GM23338 (cell line): ENCODE results near the gene FHIT.

ENCODE experiments used
- EZH2 ChIP-seq: fragments of 200-600 bp; sonication (generic); IDR thresholded peaks from one replicate; pipeline ENCODE4 v1.8.0; 2017; ENCODE audit warnings: antibody characterized with exemption, mild to moderate bottlenecking, low read depth; ENCODE audit not compliant: unreplicated experiment
- TF ChIP-seq, protein P1 (sequence below), 2 experiments: fragments of 200-600 bp in 1 of 2; sonication (generic) in 1 of 2; conservative IDR thresholded peaks; 2 replicates each; pipeline versions ENCODE4 v1.5.1 to v1.6.1; 2016 to 2017; ENCODE audit warnings: antibody characterized with exemption in 2 of 2, low read depth in 2 of 2, mild to moderate bottlenecking in 2 of 2, moderate library complexity in 1 of 2

DNA sequence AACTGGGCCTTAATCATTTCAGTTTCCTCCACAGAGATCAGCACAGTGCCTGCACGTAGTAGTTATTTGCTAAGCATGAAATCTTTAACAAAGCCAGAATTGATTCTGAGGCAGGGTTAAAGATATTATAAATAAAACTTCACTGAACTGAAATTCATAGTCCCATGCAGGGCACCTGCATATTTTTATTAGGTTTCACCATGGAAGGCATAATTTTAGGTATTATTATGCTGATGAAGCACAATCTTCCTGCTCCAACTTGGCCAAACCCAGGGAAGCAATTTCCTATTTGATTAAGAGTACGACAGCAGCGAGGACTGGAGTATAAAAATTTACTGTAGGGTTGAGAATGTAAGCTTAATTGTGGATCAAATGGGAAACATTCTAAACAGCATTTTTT, 1131.0 kb downstream of the FHIT start:
- TF ChIP-seq EZH2 = no peak
- TF ChIP-seq, protein P1, sequence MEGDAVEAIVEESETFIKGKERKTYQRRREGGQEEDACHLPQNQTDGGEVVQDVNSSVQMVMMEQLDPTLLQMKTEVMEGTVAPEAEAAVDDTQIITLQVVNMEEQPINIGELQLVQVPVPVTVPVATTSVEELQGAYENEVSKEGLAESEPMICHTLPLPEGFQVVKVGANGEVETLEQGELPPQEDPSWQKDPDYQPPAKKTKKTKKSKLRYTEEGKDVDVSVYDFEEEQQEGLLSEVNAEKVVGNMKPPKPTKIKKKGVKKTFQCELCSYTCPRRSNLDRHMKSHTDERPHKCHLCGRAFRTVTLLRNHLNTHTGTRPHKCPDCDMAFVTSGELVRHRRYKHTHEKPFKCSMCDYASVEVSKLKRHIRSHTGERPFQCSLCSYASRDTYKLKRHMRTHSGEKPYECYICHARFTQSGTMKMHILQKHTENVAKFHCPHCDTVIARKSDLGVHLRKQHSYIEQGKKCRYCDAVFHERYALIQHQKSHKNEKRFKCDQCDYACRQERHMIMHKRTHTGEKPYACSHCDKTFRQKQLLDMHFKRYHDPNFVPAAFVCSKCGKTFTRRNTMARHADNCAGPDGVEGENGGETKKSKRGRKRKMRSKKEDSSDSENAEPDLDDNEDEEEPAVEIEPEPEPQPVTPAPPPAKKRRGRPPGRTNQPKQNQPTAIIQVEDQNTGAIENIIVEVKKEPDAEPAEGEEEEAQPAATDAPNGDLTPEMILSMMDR (conservative IDR thresholded peaks at IDR 0.05; ENCODE audit: low read depth in 2 of 2) = no peak
